Measurements from ENCODE around the gene SORCS1. TPM values are rescaled to one million over a fixed set of nuclear protein-coding genes. Genes with fewer than 3 reads are reported as not detected.

Gene SORCS1
- total RNA-seq, 1 experiment from 2014 or later, result not detected

- no peaks in the 10 kb centered on the region for H3K27me3 ChIP-seq (ENCODE audit: insufficient read depth, low read depth)
- CTCF ChIA-PET, result no interaction called here
- no peaks in the 10 kb centered on the region for H3F3A ChIP-seq (ENCODE audit: insufficient read depth, low read depth)
- BruUV-seq (replicated peaks), result no TSS peak
- H3K9me2 ChIP-seq (ENCODE audit: insufficient read depth), result no peaks in the 10 kb centered on the region
- no peak overlapping the region for H3K4me3 ChIP-seq
- no peaks in the 10 kb centered on the region for H4K20me1 ChIP-seq (ENCODE audit: insufficient read depth)
- intact Hi-C loops (cut with micrococcal nuclease; ENCODE audit: unreplicated experiment), result no loop called here
- no peak overlapping the region for H2AFZ ChIP-seq
- H3K4me2 ChIP-seq, result no peak overlapping the region
- no peaks in the 10 kb centered on the region for H3K4me1 ChIP-seq (replicated peaks; ENCODE audit: insufficient read depth)
- no peaks in the 10 kb centered on the region for H3K36me3 ChIP-seq (ENCODE audit: low read depth)
- no peaks in the 10 kb centered on the region for H3K79me2 ChIP-seq (ENCODE audit: low read depth)
- no peak for DNase-seq
- POLR2A ChIA-PET (ENCODE audit: unreplicated experiment), result no interaction called here
- H3K27ac ChIP-seq, result no peak overlapping the region
- H3K9me3 ChIP-seq (ENCODE audit: insufficient read depth, low read depth), result no peaks in the 10 kb centered on the region
- TF ChIP-seq CTCF (conservative IDR thresholded peaks at IDR 0.05), result no peak
- TF ChIP-seq EZH2 (IDR thresholded peaks at IDR 0.05; ENCODE audit: low read depth), result no peak
Measured at GRCh38 chr10:106716381-106716780, 448.1 kb downstream of the SORCS1 start.

- no peaks in the 10 kb centered on the region for H3K4me1 ChIP-seq (replicated peaks; ENCODE audit: insufficient read depth)
- POLR2A ChIA-PET (ENCODE audit: unreplicated experiment), result no interaction called here
- H3K9me2 ChIP-seq (ENCODE audit: insufficient read depth), result no peaks in the 10 kb centered on the region
- H4K20me1 ChIP-seq (ENCODE audit: insufficient read depth), result no peaks in the 10 kb centered on the region
- H2AFZ ChIP-seq, result no peak overlapping the region
- no peak overlapping the region for H3K4me3 ChIP-seq
- intact Hi-C loops (cut with micrococcal nuclease; ENCODE audit: unreplicated experiment), result no loop called here
- TF ChIP-seq CTCF (conservative IDR thresholded peaks at IDR 0.05) (no peak), EZH2 (IDR thresholded peaks at IDR 0.05; ENCODE audit: low read depth) (no peak)
- no peak for DNase-seq
- no peaks in the 10 kb centered on the region for H3K79me2 ChIP-seq (ENCODE audit: low read depth)
- BruUV-seq (replicated peaks), result no TSS peak
- H3K4me2 ChIP-seq, result no peak overlapping the region
- H3K36me3 ChIP-seq (ENCODE audit: low read depth), result no peaks in the 10 kb centered on the region
- no peaks in the 10 kb centered on the region for H3K27me3 ChIP-seq (ENCODE audit: insufficient read depth, low read depth)
- no peaks in the 10 kb centered on the region for H3K9me3 ChIP-seq (ENCODE audit: insufficient read depth, low read depth)
- CTCF ChIA-PET, result no interaction called here
- no peak overlapping the region for H3K27ac ChIP-seq
- no peaks in the 10 kb centered on the region for H3F3A ChIP-seq (ENCODE audit: insufficient read depth, low read depth)
Measured at GRCh38 chr10:106714734-106715555, 449.6 kb downstream of the SORCS1 start.

DNA sequence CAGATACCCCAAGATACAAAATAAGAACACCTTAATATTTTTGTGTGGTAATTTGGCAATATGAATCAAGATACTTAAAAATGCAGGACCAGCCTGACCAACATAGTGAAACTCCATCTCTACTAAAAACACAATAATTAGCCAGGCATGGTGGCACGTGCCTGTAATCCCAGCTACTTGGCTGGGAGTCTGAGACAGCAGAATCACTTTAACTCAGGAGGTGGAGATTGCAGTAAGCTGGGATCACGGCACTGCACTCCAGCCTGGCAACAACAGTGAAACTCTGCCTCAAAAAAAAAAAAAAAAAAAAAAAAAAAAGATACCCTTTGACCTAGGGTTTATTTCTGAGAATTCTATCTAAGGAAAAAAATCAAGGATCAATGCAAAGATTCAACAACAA is 450.7 kb downstream of the SORCS1 start:
- intact Hi-C loops (cut with micrococcal nuclease; ENCODE audit: unreplicated experiment), result no loop called here
- CTCF ChIA-PET, result no interaction called here

More for the DNA sequence above, 450.7 kb downstream of the SORCS1 start:
- H3K4me1 ChIP-seq (replicated peaks; ENCODE audit: insufficient read depth), result no peaks in the 10 kb centered on the region
- H2AFZ ChIP-seq, result no peak overlapping the region
- TF ChIP-seq CTCF (conservative IDR thresholded peaks at IDR 0.05) (no peak), EZH2 (IDR thresholded peaks at IDR 0.05; ENCODE audit: low read depth) (no peak)
- H3K4me2 ChIP-seq, result no peak overlapping the region
- H3K27ac ChIP-seq, result no peak overlapping the region
- H3K9me3 ChIP-seq (ENCODE audit: insufficient read depth, low read depth), result no peaks in the 10 kb centered on the region
- H3K79me2 ChIP-seq (ENCODE audit: low read depth), result no peaks in the 10 kb centered on the region
- H3K27me3 ChIP-seq (ENCODE audit: insufficient read depth, low read depth), result no peaks in the 10 kb centered on the region
- H3K4me3 ChIP-seq, result no peak overlapping the region
- no peak for DNase-seq
- no peaks in the 10 kb centered on the region for H3K9me2 ChIP-seq (ENCODE audit: insufficient read depth)
- no peaks in the 10 kb centered on the region for H3F3A ChIP-seq (ENCODE audit: insufficient read depth, low read depth)
- no peaks in the 10 kb centered on the region for H3K36me3 ChIP-seq (ENCODE audit: low read depth)
- no peaks in the 10 kb centered on the region for H4K20me1 ChIP-seq (ENCODE audit: insufficient read depth)
- BruUV-seq (replicated peaks), result no TSS peak
- POLR2A ChIA-PET (ENCODE audit: unreplicated experiment), result no interaction called here

Measured in PC-9 (cell line).